Astrocyte (in vitro differentiated cells and primary cell): ENCODE measurements around the gene ITGB1BP1. TPM values are rescaled to one million over a fixed set of nuclear protein-coding genes. Genes with fewer than 3 reads are reported as not detected.

Experiments
- DNase-seq: peaks from one replicate; pipeline ENCODE4 v3.0.0-alpha.2; 2010; ENCODE audit warnings: low read depth
- FAIRE-seq: peaks from 2 replicates; lab custom pipeline; 2011; peaks lifted over from hg19 to GRCh38; lab: Jason Lieb, UNC
- H2AFZ ChIP-seq: 2 replicates; pipeline ENCODE4 v1.6.0; 2012; ENCODE audit warnings: low read depth, low read length, inconsistent platforms
- H3K27ac ChIP-seq: 2 replicates; pipeline ENCODE4 v1.5.1; 2011; ENCODE audit warnings: low read depth, low read length, inconsistent platforms
- H3K27me3 ChIP-seq: 2 replicates; pipeline ENCODE4 v1.6.0; 2011; ENCODE audit warnings: low read length, inconsistent platforms; ENCODE audit not compliant: insufficient read depth
- H3K36me3 ChIP-seq: 2 replicates; pipeline ENCODE4 v1.5.1; 2011; ENCODE audit warnings: low read length, inconsistent platforms; ENCODE audit not compliant: insufficient read depth
- H3K4me1 ChIP-seq: 2 replicates; pipeline ENCODE4 v1.5.1; 2011; ENCODE audit warnings: low read length, inconsistent platforms; ENCODE audit not compliant: insufficient read depth
- H3K4me2 ChIP-seq: 2 replicates; pipeline ENCODE4 v1.6.0; 2012; ENCODE audit warnings: low read length, inconsistent platforms
- H3K4me3 ChIP-seq: 2 replicates; pipeline ENCODE4 v1.5.1; 2011; ENCODE audit warnings: low read depth, mild to moderate bottlenecking, low read length, inconsistent platforms; ENCODE audit not compliant: insufficient read depth
- H3K79me2 ChIP-seq: 2 replicates; pipeline ENCODE4 v1.6.0; 2012; ENCODE audit warnings: mild to moderate bottlenecking, low read length, inconsistent platforms; ENCODE audit not compliant: insufficient read depth
- H3K9ac ChIP-seq: 2 replicates; pipeline ENCODE4 v1.6.0; 2012; ENCODE audit warnings: mild to moderate bottlenecking, low read length, inconsistent platforms
- H3K9me3 ChIP-seq: 2 replicates; pipeline ENCODE4 v1.5.1; 2012; ENCODE audit warnings: low read depth, mild to moderate bottlenecking, low read length, inconsistent platforms; ENCODE audit not compliant: insufficient read depth
- H4K20me1 ChIP-seq: 2 replicates; pipeline ENCODE4 v1.6.0; 2012; ENCODE audit warnings: low read length, inconsistent platforms; ENCODE audit not compliant: insufficient read depth
- H3K27ac Mint-ChIP-seq: one replicate; pipeline ENCODE4 v1.8.0; 2021; ENCODE audit warnings: mild to moderate bottlenecking, mixed read lengths; ENCODE audit not compliant: unreplicated experiment
- H3K27me3 Mint-ChIP-seq: one replicate; pipeline ENCODE4 v1.8.0; 2021; ENCODE audit warnings: low read depth, mixed read lengths; ENCODE audit not compliant: unreplicated experiment
- H3K36me3 Mint-ChIP-seq: one replicate; pipeline ENCODE4 v1.8.0; 2021; ENCODE audit warnings: low read depth, mixed read lengths; ENCODE audit not compliant: unreplicated experiment
- H3K4me1 Mint-ChIP-seq: one replicate; pipeline ENCODE4 v1.8.0; 2021; ENCODE audit warnings: low read depth, mixed read lengths; ENCODE audit not compliant: unreplicated experiment
- H3K4me3 Mint-ChIP-seq: one replicate; pipeline ENCODE4 v1.8.0; 2021; ENCODE audit warnings: mild to moderate bottlenecking, moderate library complexity, mixed read lengths; ENCODE audit not compliant: unreplicated experiment
- H3K9me3 Mint-ChIP-seq: one replicate; pipeline ENCODE4 v1.8.0; 2021; ENCODE audit warnings: mild to moderate bottlenecking, mixed read lengths; ENCODE audit not compliant: unreplicated experiment
- CTCF ChIP-seq: IDR thresholded peaks from 2 replicates; pipeline ENCODE4 v1.5.1; 2011; ENCODE audit warnings: low read depth, mild to moderate bottlenecking, inconsistent platforms, low read length, moderate library complexity; ENCODE audit not compliant: insufficient read depth
- EZH2 ChIP-seq: IDR thresholded peaks from 2 replicates; pipeline ENCODE4 v1.6.1; 2012; ENCODE audit warnings: mild to moderate bottlenecking, low read length, inconsistent platforms; ENCODE audit not compliant: insufficient read depth
- total RNA-seq: library from RNA; stranded (reverse); gene quantifications from 2 replicates; pipeline ENCODE4 v1.2.1, GENCODE V29; 2021

The ITGB1BP1 gene
- total RNA-seq, 1 donor from 2014 or later, result 126 TPM

DNA sequence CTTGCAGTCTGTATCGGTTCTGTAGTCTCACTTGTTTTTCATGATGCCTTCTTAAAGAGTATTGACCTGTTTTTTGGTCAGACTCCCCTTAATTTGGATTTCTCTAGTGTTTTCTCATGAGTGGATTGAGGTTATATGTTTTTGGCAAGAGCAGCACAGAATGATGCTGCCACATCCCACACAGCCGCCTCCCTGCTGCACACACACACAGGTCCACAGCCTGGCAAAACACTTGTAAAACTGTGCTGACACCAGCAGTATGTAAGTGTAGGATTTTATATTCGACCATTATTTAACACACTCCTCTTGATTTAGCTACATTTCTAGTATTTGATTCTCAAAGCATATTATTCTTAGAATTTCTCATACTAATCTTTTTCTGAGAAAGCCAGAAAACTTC, 68.1 kb downstream of the ITGB1BP1 start:
- DNase-seq (no peak), FAIRE-seq (no peak)
- H3K4me2 ChIP-seq, result no peak overlapping the region
- Mint-ChIP-seq H3K9me3 (no peaks in the 10 kb centered on the region), H3K36me3 (peaks cover 39% of the 10 kb centered on the region), H3K27me3 (no peaks in the 10 kb centered on the region), H3K27ac (no peak overlapping the region), H3K4me1 (no peaks in the 10 kb centered on the region), H3K4me3 (no peak overlapping the region)
- no peaks in the 10 kb centered on the region for H3K9me3 ChIP-seq
- H3K9ac ChIP-seq, result no peak overlapping the region
- H3K27ac ChIP-seq, result no peak overlapping the region
- H3K4me3 ChIP-seq, result no peak overlapping the region
- no peak overlapping the region for H2AFZ ChIP-seq
- H4K20me1 ChIP-seq, result peaks cover under 1% of the 10 kb centered on the region
- TF ChIP-seq CTCF, result no peak
- no peak for TF ChIP-seq EZH2
- peaks cover 59% of the 10 kb centered on the region for H3K36me3 ChIP-seq
- no peaks in the 10 kb centered on the region for H3K27me3 ChIP-seq
- no peaks in the 10 kb centered on the region for H3K4me1 ChIP-seq
- H3K79me2 ChIP-seq, result no peaks in the 10 kb centered on the region

- Mint-ChIP-seq H3K36me3 (peaks cover 37% of the 10 kb centered on the region), H3K4me1 (no peaks in the 10 kb centered on the region), H3K9me3 (no peaks in the 10 kb centered on the region), H3K4me3 (no peak overlapping the region), H3K27me3 (no peaks in the 10 kb centered on the region), H3K27ac (no peak overlapping the region)
- DNase-seq, result no peak
- Histone ChIP-seq H3K4me2 (no peak overlapping the region), H3K9ac (no peak overlapping the region), H3K27ac (no peak overlapping the region), H3K4me1 (no peaks in the 10 kb centered on the region), H3K79me2 (no peaks in the 10 kb centered on the region), H3K9me3 (no peaks in the 10 kb centered on the region), H2AFZ (no peak overlapping the region), H3K4me3 (no peak overlapping the region), H3K36me3 (peaks cover 62% of the 10 kb centered on the region), H4K20me1 (peaks cover 8% of the 10 kb centered on the region), H3K27me3 (no peaks in the 10 kb centered on the region)
- no peak for TF ChIP-seq EZH2
- TF ChIP-seq CTCF, result no peak
- no peak for FAIRE-seq
Measured at GRCh38 chr2:9354318-9354717, 69.0 kb downstream of the ITGB1BP1 start.

Other genes with a start within 250 kb of the ITGB1BP1 start
- gene ASAP2, start 216.7 kb downstream of the ITGB1BP1 start, total RNA-seq, result 47.2 and 62.6 TPM in 2 replicates
- gene CPSF3, start 126 bp upstream of the ITGB1BP1 start, total RNA-seq, result 36.2 and 40.3 TPM in 2 replicates
- gene IAH1, start 51.0 kb upstream of the ITGB1BP1 start, total RNA-seq, result 31.1 and 31.4 TPM in 2 replicates
- gene ADAM17, start 132.3 kb upstream of the ITGB1BP1 start, total RNA-seq, result 44.9 and 48.4 TPM in 2 replicates
- gene YWHAQ, start 207.5 kb upstream of the ITGB1BP1 start, total RNA-seq, result 358 and 408 TPM in 2 replicates